Transverse colon (tissue), 3 donors: ENCODE measurements around the gene ZFY.
"Not testable (repeated sequence)": the region's sequence is repeated elsewhere in the genome, so short reads cannot be mapped to it uniquely, and the experiment has no call there.

ENCODE experiments used
- CTCF ChIP-seq, 5 experiments: fragments of 200-600 bp in 3 of 5; fragments of 450-650 bp in 2 of 5; sonication (generic) in 3 of 5; IDR thresholded peaks; 1 replicate in 2 of 5; 2 replicates in 3 of 5; pipeline ENCODE4 v1.5.1; 2016 to 2017; ENCODE audit warnings: antibody characterized with exemption in 5 of 5, inconsistent platforms in 3 of 5, mild to moderate bottlenecking in 2 of 5, moderate library complexity in 1 of 5
- EP300 ChIP-seq: sonication (generic); formaldehyde crosslinking; IDR thresholded peaks from one replicate; pipeline ENCODE4 v1.6.1; 2017; ENCODE audit warnings: antibody characterized with exemption, low read depth

GRCh38 chrY:2997369-2997768 lies 62.2 kb downstream of the ZFY start:
- TF ChIP-seq CTCF (IDR thresholded peaks at IDR 0.05); EP300: not testable (repeated sequence)
